GM19043 (cell line): ENCODE measurements around the gene CRPPA.
"Not testable (repeated sequence)": the region's sequence is repeated elsewhere in the genome, so short reads cannot be mapped to it uniquely, and the experiment has no call there.

ENCODE experiments used
- ATAC-seq: cut with Tn5 transposase; IDR thresholded peaks from one replicate; pipeline ENCODE4 v1.9.1; 2021; ENCODE audit warnings: low read depth; ENCODE audit not compliant: unreplicated experiment

The CRPPA gene

GRCh38 chr7:16421333-16422102 lies at the start of gene CRPPA:
Gene CRPPA (minus strand): TSS chr7:16421538. CDS start chr7:16421322, 216 bp downstream.
- ATAC-seq: peak; percentile 30

DNA sequence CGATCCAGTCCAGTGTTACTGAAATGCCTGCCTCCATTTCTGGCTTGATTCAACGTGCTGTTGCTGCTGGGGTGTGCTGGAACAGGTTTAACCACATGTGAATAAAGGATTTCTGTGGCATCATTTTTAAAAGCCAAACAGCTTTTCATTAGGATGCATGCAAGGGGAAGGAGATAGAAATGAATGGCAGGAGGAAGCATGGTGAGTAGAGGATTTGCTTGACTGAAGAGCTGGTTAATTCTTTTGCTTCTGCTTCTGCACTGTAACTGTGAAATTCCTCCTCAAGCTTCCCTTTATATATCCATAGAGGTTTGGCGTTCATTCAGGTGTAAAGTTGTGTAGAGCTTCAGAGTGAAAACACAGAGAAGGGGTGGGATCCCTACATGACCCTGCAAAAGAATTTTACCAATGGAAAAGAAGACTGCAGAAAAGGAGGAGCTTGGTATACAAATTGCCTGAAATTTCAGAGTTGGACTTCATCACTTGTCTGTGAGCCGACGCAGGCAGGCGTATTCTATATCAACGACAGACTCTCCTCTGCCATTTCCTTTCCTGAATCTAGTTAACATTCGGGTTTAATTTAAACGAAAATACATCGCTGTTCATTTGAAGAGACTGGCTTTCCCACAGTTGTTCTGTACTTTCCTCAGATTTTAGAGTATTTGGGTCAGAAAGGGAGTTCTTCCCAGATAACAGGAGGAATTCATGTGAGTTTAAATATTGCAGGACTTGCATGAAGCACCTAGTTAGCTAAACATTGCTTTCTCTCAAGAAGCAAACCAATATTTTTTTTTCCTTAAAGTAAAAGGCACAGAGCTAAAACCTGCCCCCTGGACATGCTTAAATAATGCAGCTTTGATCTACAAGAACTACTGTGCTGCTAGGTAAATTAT lies 44.4 kb upstream of the CRPPA start, which contains the start of gene SOSTDC1:
Gene SOSTDC1, minus strand, starts transcription at position 270 of the 893 bp plus-strand sequence. Its CDS starts 70 bp downstream, at position 200.
- no peak for ATAC-seq

DNA sequence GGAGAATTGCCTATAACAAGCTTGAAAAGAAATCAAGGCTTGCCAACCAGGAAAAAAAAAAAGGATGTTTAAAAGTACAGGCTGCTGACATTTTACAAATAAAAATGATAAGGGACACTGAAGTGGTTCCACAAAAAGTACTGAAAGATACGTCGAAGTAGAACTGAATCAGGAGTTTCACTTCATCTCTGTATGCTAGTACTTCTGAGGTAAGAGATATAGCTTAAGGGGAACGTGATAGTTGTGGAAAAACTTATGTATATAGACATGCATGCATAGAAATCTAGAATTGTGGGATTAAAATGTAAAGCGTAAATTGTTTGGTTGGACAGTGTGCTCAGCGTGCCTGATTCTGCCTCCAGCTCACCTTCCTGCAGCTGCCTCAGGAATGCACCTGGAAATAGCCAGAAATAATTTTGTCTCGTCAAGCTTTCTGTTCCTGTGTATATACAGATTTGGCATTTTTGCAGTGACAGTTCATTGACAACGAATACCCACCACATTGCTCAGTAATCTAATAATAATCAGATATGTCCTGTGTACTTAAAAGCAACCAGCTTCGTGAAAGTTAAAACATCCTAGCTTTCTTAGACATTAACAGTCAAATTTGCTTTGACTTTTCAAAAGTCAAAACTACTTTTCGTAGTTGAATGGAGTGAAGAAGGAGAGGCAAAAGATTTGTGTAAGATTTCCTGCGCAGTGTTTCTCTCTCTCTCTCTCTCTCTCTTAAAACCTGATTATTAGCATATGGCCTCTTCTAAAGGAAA lies 42.8 kb upstream of the CRPPA start:
- no peak for ATAC-seq

DNA sequence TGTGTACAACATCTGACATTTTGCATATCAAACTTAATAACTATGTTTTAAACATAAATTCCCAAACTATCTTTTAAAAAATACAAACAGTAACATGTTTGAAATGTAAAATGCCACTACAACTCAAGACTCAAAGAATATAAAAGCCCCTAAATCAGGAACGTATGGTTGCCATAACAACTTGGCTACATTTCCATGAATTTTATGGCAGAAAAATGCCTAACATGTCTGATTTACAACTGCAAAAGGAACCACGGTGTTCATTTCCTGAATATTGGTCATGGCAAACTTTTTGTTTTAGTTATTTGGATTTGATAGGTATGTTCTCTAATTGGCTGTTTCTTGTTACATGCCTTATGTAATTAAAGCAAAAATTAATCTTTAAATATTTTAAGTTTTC lies 42.2 kb upstream of the CRPPA start:
- no peak for ATAC-seq

- ATAC-seq: no peak
Measured at GRCh38 chr7:16462431-16462889, 41.1 kb upstream of the CRPPA start.

DNA sequence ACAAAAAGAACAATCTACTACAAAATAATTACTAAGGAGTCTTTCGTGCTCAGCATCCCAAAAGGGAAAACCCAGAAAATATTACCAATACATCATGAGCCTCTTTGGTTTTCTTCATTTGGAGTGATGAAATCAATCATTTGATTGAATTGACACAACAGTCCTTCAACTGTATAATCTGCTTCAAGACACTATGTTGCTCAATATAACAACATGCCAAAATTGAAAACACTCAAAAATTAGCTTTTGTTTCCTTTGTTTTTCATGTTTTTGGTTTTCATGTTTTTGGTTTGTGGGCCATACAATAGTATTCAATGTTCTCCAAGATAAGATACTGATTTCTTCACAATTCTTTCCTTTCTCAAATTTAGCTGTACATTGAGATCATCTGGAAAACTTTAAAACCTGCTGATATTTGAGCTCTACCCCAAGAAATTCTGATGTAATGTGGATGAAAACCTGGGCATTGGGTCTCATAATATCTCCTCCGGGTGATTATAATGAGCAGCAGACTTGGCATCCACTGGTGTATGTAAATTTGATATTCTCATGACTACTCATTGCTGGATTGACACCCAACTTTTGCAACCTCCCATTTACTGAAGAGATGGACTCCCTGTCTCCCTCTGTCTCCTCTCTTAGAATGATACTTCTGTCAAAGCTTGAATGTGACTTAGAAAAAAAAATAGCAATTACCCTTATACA lies 39.6 kb upstream of the CRPPA start:
- ATAC-seq: no peak

DNA sequence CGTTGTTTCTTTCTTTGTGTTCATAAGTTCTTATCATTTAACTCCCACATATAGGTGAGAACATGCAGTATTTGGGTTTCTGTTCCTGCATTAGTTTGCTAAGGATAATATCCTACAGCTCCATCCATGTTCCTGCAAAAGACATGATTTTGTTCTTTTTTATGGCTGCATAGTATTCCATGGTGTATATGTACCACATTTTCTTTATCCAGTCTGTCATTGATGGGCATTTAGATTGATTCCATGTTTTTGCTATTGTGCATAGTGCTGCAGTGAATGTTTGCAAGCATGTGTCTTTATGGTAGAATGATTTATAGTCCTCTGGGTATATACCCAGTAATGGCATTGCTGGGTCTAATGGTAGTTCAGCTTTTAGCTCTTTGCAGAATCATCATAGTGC lies 35.0 kb upstream of the CRPPA start:
- not testable (repeated sequence) for ATAC-seq

GRCh38 chr7:16455591-16455990 lies 34.3 kb upstream of the CRPPA start:
- no peak for ATAC-seq

GRCh38 chr7:16450366-16450765 lies 29.0 kb upstream of the CRPPA start:
- ATAC-seq: no peak

GRCh38 chr7:16447876-16448275 lies 26.5 kb upstream of the CRPPA start:
- no peak for ATAC-seq

GRCh38 chr7:16446508-16446907 lies 25.2 kb upstream of the CRPPA start:
- no peak for ATAC-seq

GRCh38 chr7:16443871-16444270 lies 22.5 kb upstream of the CRPPA start:
- ATAC-seq: not testable (repeated sequence)

DNA sequence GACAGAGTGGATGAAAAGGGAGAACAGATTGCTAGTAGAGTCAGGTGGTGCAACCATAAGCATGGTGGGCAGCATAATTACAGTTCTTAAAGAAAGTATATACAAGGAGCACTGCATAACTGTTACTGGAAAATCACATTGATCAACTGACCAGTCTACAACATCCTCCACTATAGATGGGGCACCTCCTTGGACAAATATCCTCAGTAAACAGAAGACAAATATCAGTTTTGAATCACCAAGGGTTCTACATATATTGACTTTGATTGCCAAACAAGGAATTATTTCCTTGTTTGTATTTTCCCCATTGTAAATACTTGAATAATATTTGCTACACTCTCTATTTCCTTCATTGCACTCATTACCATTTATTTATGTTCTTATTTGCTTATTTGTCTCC lies 17.6 kb upstream of the CRPPA start:
- ATAC-seq: no peak

DNA sequence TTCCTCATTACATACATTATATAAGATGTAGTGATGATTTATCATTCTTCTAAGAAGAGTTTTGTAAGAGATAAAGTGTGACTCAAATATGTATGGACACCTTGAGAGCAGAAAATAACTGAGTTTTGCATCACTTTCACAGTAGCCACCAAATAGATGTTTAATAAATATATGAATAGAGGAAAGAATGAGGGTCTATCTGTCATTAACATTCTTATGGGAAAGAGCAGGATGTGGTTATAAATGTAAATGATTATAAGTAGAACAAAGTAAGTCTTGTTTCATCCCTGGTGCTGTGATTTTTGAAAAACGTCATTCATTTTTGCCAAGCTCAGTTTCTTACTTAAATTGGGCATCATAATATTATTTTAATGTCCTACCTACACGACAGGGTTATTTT lies 15.0 kb upstream of the CRPPA start:
- ATAC-seq: no peak

DNA sequence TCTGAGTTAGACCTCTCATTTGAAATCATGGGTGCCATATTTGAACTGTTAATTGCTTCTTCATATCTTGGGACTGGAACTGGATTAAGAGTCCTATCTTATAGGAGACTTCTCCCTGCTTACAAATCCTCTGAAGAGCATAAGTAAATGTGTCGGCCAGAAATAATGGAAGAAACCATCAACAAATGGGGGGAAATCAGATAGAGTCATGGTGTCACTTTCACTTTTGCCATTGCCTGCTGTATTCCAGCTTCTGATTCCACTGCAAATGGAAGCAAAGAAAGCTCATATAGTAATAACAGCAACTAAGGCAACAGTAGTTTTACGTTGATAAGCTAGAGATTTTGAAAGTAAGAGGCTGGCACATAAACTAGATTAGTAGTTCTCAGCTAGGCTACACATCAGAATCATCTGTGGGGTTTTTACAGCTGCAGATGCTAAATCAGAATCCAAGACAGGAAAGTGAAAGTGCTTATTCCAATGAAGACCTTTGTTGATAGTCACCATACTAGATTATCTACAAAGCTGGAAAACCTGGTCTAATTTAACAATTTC lies 12.3 kb upstream of the CRPPA start:
- ATAC-seq: no peak

GRCh38 chr7:16432425-16432731 lies 11.0 kb upstream of the CRPPA start:
- no peak for ATAC-seq

DNA sequence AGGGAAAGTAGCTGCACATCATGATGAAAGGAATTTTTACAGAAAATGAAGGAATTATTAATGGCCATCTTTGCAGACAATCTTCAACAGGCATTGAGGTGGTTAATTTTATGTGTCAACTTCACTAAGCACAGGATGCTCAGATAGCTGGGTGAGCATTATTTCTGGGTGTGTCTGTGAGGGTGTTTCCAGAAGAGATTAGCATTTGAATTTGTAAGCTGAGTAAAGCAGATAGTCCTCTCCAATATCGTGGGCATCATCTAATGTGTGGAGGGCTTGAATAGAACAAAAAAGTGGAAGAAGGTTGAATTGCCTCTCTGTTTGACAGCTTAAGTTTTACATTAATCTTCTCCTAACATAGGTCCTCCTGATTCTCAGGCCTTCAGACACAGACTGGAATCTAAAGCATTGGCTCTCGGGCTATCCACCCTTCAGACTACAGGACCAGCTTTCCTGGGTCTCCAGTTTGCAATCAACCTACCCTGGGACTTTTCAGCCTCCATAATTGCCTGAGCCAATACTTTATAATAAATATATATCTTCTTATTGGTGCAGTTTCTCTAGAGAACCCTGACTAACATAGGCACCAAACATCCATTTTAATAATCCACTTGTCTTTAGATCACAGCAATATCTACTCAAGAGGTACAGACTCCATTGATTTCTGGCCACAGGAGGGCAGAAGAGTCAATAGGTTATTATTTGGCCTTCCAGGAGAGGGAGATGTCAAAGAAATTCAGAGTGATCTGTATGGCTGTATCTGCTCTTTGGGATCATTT lies 10.5 kb upstream of the CRPPA start:
- no peak for ATAC-seq

- ATAC-seq: no peak
Measured at GRCh38 chr7:16430133-16430532, 8.8 kb upstream of the CRPPA start.

DNA sequence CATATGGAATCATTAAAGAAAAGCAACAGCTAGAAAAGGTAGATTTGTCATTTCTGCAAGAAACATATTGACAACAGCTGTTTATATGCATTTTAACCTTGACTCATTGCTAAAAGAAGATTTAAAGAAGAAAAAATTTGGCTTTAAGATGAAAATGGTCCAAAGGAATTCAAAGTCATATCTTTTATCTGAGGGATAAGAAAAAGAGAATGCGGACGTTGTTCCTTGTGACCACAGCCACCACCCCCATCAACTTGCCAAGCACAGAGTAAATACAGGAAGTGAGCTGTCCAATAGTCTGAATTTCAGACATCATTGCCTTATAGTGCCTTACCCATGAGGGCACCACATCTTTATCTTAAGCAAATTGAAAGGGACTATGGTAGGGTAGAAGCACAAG lies 7.3 kb upstream of the CRPPA start:
- no peak for ATAC-seq
